Measurements from ENCODE around the gene SYNGR3. TPM values are rescaled to one million over a fixed set of nuclear protein-coding genes. Genes with fewer than 3 reads are reported as not detected.

Gene SYNGR3
- total and polyA plus RNA-seq, 2 of the 13 experiments (the other 11 are each of a cell fraction or from before 2014, with no cell fraction given), result 0.97 to 5.7 TPM

DNA sequence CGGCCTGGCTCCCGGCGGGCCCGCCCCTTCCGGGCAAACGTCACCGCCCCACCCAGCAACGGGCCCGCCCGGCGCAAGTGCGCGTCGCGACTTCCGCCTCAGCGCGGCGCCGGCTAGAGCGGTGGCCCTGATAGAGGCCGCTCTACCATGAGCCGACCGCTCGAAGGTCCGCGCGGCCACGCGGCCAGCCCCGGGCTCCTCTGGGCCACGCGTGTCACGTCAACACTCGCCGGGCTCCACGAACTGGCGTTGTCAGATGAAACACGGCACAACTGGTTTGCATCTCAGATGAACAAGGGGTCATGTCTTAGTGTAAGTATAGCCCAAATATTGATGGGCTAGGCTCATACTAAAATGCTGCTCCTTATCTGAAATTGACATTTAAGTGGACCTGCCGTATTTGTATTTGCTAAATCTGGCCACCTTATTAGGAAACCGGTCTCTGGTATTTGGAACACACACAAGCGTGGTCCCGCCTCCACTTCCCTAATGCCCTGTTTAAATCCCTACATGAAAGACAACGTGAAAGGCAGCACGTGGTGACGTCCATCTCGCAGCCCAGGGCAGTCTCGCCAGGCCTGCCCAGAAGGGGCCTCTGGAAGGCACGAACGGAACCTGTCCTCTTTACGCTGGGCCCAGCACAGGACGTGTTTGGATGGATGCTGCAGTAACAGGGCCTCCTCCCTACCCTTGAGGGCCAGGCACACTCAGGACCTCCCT, 20.2 kb downstream of the SYNGR3 start, which contains the start of gene ZNF598 (continued):
- TF ChIP-seq, protein P1, sequence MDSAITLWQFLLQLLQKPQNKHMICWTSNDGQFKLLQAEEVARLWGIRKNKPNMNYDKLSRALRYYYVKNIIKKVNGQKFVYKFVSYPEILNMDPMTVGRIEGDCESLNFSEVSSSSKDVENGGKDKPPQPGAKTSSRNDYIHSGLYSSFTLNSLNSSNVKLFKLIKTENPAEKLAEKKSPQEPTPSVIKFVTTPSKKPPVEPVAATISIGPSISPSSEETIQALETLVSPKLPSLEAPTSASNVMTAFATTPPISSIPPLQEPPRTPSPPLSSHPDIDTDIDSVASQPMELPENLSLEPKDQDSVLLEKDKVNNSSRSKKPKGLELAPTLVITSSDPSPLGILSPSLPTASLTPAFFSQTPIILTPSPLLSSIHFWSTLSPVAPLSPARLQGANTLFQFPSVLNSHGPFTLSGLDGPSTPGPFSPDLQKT (CRISPR knock-in tag; IDR thresholded peaks at IDR 0.05; ENCODE audit: borderline replicate concordance), result no peak
- no peak for TF ChIP-seq MAZ (IDR thresholded peaks at IDR 0.05; ENCODE audit: borderline replicate concordance, low read depth, low read length)
- TF ChIP-seq MAZ (CRISPR knock-in tag; IDR thresholded peaks at IDR 0.05; ENCODE audit: low read depth), result no peak
- no peak for TF ChIP-seq FOXA3 (CRISPR knock-in tag; IDR thresholded peaks at IDR 0.05)
- TF ChIP-seq ZBTB38 (CRISPR knock-in tag; IDR thresholded peaks at IDR 0.05), result peak; percentile 44
- TF ChIP-seq ZNF746 (CRISPR knock-in tag; IDR thresholded peaks at IDR 0.05), result 0 out of 2 replicates have a peak, but pooled peaks have one; percentile 43
- TF ChIP-seq SIN3A (IDR thresholded peaks at IDR 0.05; ENCODE audit: borderline replicate concordance, low read depth, low read length), result peak; percentile 39; the same call in 1 of the 2 replicates
- TF ChIP-seq ZNF350 (CRISPR knock-in tag; IDR thresholded peaks at IDR 0.05; ENCODE audit: borderline replicate concordance, low read depth), result peak; percentile 67; the same call in 1 of the 2 replicates
- TF ChIP-seq, protein P2, sequence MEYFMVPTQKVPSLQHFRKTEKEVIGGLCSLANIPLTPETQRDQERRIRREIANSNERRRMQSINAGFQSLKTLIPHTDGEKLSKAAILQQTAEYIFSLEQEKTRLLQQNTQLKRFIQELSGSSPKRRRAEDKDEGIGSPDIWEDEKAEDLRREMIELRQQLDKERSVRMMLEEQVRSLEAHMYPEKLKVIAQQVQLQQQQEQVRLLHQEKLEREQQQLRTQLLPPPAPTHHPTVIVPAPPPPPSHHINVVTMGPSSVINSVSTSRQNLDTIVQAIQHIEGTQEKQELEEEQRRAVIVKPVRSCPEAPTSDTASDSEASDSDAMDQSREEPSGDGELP (IDR thresholded peaks at IDR 0.05; ENCODE audit: borderline replicate concordance, low read depth), result no peak
- TF ChIP-seq, protein P3, sequence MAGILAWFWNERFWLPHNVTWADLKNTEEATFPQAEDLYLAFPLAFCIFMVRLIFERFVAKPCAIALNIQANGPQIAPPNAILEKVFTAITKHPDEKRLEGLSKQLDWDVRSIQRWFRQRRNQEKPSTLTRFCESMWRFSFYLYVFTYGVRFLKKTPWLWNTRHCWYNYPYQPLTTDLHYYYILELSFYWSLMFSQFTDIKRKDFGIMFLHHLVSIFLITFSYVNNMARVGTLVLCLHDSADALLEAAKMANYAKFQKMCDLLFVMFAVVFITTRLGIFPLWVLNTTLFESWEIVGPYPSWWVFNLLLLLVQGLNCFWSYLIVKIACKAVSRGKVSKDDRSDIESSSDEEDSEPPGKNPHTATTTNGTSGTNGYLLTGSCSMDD (CRISPR knock-in tag; IDR thresholded peaks at IDR 0.05), result no peak
- no peak for TF ChIP-seq SMYD3 (CRISPR knock-in tag; IDR thresholded peaks at IDR 0.05)
- peak; percentile 63 to 85 for TF ChIP-seq POLR2A (IDR thresholded peaks at IDR 0.05; ENCODE audit: insufficient read depth in 1 of 2, low read depth in 2 of 2, low read length in 2 of 2)
- TF ChIP-seq, protein P4, sequence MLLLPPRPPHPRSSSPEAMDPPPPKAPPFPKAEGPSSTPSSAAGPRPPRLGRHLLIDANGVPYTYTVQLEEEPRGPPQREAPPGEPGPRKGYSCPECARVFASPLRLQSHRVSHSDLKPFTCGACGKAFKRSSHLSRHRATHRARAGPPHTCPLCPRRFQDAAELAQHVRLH (CRISPR knock-in tag; IDR thresholded peaks at IDR 0.05; ENCODE audit: borderline replicate concordance, low read depth), result peak; percentile 61; the same call in 1 of the 2 replicates
- TF ChIP-seq ZSCAN30 (CRISPR knock-in tag; IDR thresholded peaks at IDR 0.05), result no peak
- TF ChIP-seq, protein P5, sequence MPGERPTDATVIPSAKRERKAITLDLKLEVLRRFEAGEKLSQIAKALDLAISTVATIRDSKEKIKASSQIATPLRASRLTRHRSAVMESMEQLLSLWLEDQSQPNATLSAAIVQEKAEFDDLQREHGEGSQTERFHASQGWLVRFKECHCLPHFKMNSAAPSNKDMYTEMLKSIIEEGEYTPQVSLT (CRISPR knock-in tag; IDR thresholded peaks at IDR 0.05; ENCODE audit: borderline replicate concordance, low read depth), result no peak
- peak; percentile 94 for TF ChIP-seq YEATS4 (CRISPR knock-in tag; IDR thresholded peaks at IDR 0.05; ENCODE audit: borderline replicate concordance)
- no peak for TF ChIP-seq ZNF24 (IDR thresholded peaks at IDR 0.05)
- peak; percentile 46; the same call in 1 of the 2 replicates for TF ChIP-seq GATAD2A (CRISPR knock-in tag; IDR thresholded peaks at IDR 0.05)
- peak; percentile 80 for TF ChIP-seq SP2 (CRISPR knock-in tag; IDR thresholded peaks at IDR 0.05)
- TF ChIP-seq HNRNPLL (IDR thresholded peaks at IDR 0.05; ENCODE audit: low read depth, low read length, poor library complexity, severe bottlenecking), result no peak
- TF ChIP-seq HNF4G (IDR thresholded peaks at IDR 0.05; ENCODE audit: borderline replicate concordance, low read depth, low read length), result no peak
- TF ChIP-seq HNF4G (CRISPR knock-in tag; IDR thresholded peaks at IDR 0.05; ENCODE audit: borderline replicate concordance, low read depth), result no peak
- no peak for TF ChIP-seq TMF1 (CRISPR knock-in tag; IDR thresholded peaks at IDR 0.05; ENCODE audit: low read depth)

All from HepG2 (cell line).